HPDE6-E6E7 (cell line): ENCODE data around the gene CHRNG.
A peak's percentile ranks its signal among the peaks of the same experiment; 100 is the strongest.

ENCODE experiments used
- DNase-seq: peaks from one replicate; pipeline ENCODE4 v3.0.0; 2011; ENCODE audit warnings: missing footprints; ENCODE audit errors: extremely low spot score

CHRNG gene

DNA sequence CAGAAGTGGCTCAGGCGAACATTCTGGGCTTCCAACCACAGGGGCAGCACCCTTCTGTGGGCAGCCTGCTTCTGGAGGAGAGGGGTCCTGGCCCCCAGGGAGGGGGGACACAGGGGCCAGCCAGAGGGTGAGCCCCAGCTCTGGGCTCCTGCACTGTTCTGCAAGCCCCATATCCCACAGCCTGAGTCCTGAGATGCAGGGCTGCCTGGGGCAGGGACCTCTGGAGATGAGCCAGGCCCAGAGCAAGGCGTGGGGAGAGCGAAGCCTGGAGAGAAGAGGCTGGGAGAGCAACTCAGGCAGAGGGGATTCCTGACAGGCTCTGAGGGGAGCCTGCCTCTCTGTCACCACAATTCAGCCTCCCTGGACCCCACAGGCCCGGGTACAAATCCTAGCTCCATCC is 32.8 kb upstream of the CHRNG start:
- DNase-seq = no peak

DNA sequence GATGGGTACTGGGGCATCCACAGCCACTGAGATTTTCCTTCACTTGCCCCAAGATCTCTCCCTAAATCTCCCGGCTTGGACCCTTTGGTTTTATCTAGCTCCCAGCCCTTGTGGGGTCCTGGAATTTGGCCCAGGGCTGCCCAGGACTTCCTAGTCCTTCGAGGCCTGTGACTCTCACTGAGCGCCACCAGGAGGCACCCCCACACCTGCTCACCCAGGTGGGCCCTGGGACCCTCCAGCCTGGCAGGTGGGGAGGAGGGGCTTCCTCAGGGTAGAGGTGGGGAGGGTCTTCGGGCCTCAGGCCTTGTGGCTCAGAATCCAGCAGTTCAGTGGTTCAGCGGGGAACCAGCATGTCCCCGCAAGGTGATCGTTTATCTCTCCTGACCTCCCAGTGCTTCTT is 31.2 kb upstream of the CHRNG start:
- DNase-seq = no peak

DNA sequence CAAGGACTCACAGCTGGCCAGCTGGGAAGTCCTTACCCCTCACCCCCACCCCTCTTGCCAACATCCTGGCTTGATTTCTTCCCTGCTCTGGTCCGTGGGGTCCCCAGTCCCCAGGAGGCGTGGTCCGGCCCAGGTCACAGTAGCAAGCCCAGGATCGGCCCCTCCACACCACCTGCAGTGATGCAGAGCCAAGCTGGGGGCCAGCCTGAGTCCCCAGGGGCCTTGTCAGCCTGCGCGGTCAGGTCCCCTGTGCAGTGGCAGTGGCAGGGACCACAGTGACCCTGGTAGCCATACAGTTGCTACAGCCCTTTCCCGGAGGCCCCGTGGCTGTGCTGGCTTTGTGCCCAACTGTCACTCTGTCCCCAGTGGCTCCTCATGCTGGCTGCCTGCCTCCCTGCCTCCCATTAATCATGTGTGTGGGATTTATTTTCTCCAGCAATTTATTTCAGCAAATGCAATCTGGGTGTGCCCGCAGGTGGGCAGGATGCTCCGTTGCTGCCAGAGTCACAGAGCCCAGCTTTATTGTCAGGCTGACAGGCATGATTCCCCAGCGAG is 28.1 kb upstream of the CHRNG start:
- DNase-seq = no peak

DNA sequence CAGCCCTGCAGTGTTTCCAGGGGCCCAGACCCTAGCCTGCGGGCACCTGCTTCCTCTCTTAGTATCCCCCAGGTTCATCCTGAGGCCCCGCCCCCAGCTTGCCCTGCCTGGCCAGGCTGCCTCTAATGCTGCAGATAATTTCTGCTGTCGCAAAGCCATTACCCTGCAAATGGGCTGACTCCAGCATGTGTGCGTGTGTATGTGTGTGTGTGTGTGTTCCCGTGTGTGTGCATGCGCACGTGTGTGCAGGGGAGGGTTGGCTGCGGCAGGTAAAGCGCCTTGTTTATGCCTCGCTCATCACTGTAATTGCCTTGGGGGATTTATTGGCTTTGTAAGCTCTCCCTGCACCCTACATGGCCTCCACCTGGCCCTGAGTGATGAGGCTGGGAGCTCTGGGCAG is 26.9 kb upstream of the CHRNG start:
- DNase-seq = no peak

GRCh38 chr2:232513353-232513752 is 26.1 kb upstream of the CHRNG start:
- DNase-seq = no peak

DNA sequence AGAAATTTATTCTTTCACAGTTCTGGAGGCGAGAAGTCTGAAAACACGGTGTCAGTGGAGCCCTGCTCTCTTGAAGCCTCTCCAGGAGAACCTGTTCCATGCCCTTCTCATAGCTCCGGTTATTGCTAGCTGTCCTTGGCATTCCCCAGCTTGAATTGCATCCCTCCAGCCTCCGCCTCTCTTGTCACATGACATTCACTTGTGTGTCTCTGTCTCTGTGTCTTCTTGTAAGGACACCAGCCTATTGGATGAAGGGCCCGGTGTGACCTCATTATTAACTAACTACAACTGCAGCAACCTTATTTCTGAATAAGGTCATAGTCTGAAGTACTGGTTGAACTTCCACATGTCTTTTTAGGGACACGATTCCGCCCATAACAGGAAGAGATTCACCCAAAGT is 23.9 kb upstream of the CHRNG start:
- DNase-seq = no peak

DNA sequence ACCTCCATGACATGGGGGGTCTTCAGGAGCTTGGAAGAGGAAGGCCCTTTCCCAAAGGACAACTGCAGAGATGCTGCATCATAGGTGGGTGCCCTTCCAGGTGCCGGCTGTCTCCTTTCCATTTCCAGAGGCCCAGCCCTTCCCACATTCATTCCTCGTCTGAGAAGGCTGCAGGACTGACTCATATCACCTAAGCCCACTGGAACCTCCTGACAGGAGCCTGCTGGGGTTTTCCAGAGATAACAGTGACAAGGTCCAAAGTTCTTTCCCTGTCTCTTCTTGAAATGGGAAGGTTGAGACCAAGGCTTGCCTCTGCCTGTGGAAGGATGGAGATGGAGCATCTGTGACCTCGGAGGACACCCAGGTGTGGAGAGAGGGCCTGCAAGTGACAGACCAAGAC is 22.9 kb upstream of the CHRNG start:
- DNase-seq = no peak

- DNase-seq = no peak
Observed at GRCh38 chr2:232518844-232519243, 20.6 kb upstream of the CHRNG start.

- DNase-seq = no peak
Observed at GRCh38 chr2:232519581-232520438, 19.7 kb upstream of the CHRNG start, which contains the start of gene PRSS56. PRSS56 (plus strand) TSS chr2:232520388; CDS start chr2:232520599, 211 bp downstream.

- no peak for DNase-seq
Observed at GRCh38 chr2:232520489-232520888, 19.0 kb upstream of the CHRNG start.

DNA sequence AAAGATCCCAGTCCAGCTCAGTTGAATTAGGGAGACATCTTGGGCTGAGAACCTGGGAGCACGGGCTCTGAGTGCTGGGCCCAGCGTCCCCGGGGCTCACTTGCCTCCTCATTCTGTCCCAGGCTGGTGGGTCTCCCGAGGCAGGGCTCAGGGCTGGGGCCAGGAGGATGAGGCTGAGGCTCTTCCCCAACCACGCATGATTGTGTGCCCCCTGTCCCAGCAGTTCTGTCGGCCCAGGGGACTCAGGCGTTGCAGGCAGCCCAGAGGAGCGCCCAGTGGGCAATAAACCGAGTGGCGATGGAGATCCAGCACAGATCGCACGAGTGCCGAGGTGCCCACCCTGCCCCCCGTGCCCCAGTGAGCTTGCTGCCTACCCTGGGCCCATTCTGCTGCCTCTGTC is 18.4 kb upstream of the CHRNG start:
- DNase-seq = no peak

DNA sequence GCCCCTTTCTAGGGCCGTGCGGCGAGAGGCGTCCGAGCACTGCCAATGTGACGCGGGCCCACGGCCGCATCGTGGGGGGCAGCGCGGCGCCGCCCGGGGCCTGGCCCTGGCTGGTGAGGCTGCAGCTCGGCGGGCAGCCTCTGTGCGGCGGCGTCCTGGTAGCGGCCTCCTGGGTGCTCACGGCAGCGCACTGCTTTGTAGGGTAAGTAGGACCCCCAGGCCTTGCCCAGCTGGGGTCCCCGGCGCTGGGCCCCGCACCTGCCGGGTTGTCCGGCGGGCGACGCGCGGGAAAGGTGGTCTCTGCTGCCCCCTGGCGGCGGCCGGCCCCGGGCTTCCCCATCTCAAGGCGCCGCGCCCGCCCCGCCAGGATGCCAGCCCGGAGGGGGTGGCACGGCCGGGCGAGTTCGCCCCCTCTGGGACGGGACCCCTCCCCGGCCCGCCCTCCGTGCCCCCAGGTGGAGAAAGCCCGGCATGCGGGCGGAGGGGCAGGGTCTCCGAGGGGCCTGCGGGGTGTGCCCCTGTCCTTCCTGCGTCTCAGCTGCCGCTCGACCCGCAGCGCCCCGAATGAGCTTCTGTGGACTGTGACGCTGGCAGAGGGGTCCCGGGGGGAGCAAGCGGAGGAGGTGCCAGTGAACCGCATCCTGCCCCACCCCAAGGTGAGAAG is 17.4 kb upstream of the CHRNG start:
- peak; percentile 60 for DNase-seq

- DNase-seq = no peak
Observed at GRCh38 chr2:232522623-232523401, 16.7 kb upstream of the CHRNG start.

GRCh38 chr2:232523402-232523681 is 16.1 kb upstream of the CHRNG start:
- no peak for DNase-seq

GRCh38 chr2:232523682-232524597 is 15.6 kb upstream of the CHRNG start:
- DNase-seq = no peak

DNA sequence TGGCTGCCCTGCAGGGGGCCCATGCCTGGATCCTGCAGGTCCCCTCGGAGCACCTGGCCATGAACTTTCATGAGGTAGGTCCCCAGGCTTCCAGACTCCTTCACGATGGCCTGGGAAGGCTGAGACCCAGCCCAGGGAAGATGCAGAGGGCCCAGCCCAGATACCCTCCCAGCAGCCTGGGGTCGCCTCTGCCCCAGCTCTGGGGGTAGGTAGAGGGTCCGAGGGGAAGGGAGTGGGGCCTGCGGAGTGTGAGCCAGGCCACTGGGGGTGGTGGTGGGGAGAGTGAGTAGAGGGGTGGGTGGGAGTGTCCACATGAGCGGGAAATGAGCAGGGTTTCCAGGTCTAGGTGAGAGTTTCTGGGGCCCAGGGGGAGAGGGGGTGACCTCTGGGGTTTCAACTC is 14.7 kb upstream of the CHRNG start:
- no peak for DNase-seq

DNA sequence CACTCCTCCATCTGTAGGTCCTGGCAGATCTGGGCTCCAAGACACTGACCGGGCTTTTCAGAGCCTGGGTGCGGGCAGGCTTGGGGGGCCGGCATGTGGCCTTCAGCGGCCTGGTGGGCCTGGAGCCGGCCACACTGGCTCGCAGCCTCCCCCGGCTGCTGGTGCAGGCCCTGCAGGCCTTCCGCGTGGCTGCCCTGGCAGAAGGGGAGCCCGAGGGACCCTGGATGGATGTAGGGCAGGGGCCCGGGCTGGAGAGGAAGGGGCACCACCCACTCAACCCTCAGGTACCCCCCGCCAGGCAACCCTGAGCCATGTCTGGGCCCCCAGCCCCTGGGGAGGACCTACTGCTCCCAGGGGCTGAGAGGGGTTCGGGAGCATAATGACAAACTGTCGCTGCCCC is 14.3 kb upstream of the CHRNG start:
- DNase-seq = no peak

- DNase-seq = no peak
Observed at GRCh38 chr2:232525791-232526371, 13.6 kb upstream of the CHRNG start, which contains the start of gene CHRND. CHRND (plus strand) TSS chr2:232526160; CDS start chr2:232526216, 56 bp downstream.

GRCh38 chr2:232526372-232526941 is 13.0 kb upstream of the CHRNG start:
- DNase-seq = no peak

DNA sequence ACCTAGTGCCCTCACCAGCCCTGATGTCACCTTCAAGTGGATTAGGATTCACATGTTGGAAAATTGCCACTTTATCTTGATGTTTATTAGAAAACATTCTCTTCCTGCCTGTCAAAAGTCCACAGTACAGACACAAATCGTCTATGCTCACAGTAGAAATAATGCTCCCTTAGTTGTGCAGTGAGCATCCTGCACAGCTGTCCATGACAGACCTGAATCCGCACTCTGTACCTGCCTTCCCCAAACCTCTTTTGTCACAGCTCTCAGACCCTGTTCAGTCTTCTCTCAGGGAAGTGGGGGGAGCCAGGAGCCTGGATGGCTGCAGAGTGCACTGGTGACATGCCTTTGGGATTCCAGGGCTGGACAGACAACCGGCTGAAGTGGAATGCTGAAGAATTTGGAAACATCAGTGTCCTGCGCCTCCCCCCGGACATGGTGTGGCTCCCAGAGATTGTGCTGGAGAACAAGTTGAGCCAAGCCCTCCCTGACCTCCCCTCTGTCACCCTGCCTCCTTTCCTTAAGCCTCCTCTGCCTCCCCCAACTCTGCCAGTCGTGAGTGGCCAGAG is 11.5 kb upstream of the CHRNG start:
- no peak for DNase-seq
